Calu3 (cell line): Measurements from ENCODE around the gene C14orf119. TPM values are rescaled to one million over a fixed set of nuclear protein-coding genes. Genes with fewer than 3 reads are reported as not detected.
"Not testable (repeated sequence)": the region's sequence is repeated elsewhere in the genome, so short reads cannot be mapped to it uniquely, and the experiment has no call there.

Source experiments
- BruUV-seq: library from RNA; stranded (reverse); fragments of 400-500 nt; replicated peaks from 2 replicates; lab custom pipeline; 2021; lab: Mats Ljungman, UMichigan
- CTCF ChIA-PET: fragments of 300-600 bp; sonication (Branson Sonifier 250); formaldehyde crosslinking; loops from one replicate; lab custom pipeline; 2022; ENCODE audit warnings: antibody characterized with exemption; lab: Charles Lee
- DNase-seq: peaks from one replicate; pipeline ENCODE4 v3.0.0; 2022
- H3K27ac Mint-ChIP-seq: one replicate; pipeline ENCODE4 v1.8.0; 2022; ENCODE audit warnings: mixed read lengths; ENCODE audit not compliant: unreplicated experiment
- H3K27me3 Mint-ChIP-seq: one replicate; pipeline ENCODE4 v1.8.0; 2022; ENCODE audit warnings: mixed read lengths; ENCODE audit not compliant: unreplicated experiment
- H3K36me3 Mint-ChIP-seq: one replicate; pipeline ENCODE4 v1.8.0; 2022; ENCODE audit warnings: mild to moderate bottlenecking, moderate library complexity, mixed read lengths; ENCODE audit not compliant: insufficient read depth, unreplicated experiment
- H3K4me1 Mint-ChIP-seq: one replicate; pipeline ENCODE4 v1.8.0; 2022; ENCODE audit warnings: mild to moderate bottlenecking, low read depth, mixed read lengths; ENCODE audit not compliant: unreplicated experiment
- H3K4me3 Mint-ChIP-seq: one replicate; pipeline ENCODE4 v1.8.0; 2022; ENCODE audit warnings: mild to moderate bottlenecking, low read depth, moderate library complexity, mixed read lengths; ENCODE audit not compliant: unreplicated experiment
- H3K9me3 Mint-ChIP-seq: one replicate; pipeline ENCODE4 v1.8.0; 2022; ENCODE audit warnings: low read depth, mixed read lengths; ENCODE audit not compliant: unreplicated experiment
- intact Hi-C: fragments of 100-400 bp; cut with micrococcal nuclease; formaldehyde crosslinking; loops from one replicate; pipeline ENCODE4 v1.10.0; 2022; ENCODE audit not compliant: unreplicated experiment
- total RNA-seq: library from RNA; stranded (reverse); gene quantifications from 2 replicates; pipeline ENCODE4 v1.2.3, GENCODE V29; 2022
- TF ChIP-seq, protein P1 (sequence below): fragments of 200-600 bp; IDR thresholded peaks from one replicate; pipeline ENCODE4 v1.8.0; 2022; ENCODE audit warnings: antibody characterized with exemption; ENCODE audit not compliant: unreplicated experiment

The C14orf119 gene
- total RNA-seq, 1 experiment from 2014 or later, result 47.3 TPM

DNA sequence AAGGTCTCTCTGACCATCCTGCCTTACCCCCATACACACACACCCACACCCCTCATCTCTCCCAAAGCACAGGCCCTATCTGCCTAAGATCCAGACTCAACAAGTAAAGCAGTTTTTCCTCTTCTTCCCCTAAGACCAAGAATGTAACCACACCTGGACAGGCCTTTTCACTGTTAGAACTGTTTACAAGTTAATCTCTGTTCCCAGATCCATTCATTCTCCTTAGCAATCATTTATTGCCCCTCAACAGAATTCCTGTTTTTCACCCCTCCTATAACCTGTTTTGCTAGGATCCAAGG lies 11.4 kb downstream of the C14orf119 start:
- TF ChIP-seq, protein P1, sequence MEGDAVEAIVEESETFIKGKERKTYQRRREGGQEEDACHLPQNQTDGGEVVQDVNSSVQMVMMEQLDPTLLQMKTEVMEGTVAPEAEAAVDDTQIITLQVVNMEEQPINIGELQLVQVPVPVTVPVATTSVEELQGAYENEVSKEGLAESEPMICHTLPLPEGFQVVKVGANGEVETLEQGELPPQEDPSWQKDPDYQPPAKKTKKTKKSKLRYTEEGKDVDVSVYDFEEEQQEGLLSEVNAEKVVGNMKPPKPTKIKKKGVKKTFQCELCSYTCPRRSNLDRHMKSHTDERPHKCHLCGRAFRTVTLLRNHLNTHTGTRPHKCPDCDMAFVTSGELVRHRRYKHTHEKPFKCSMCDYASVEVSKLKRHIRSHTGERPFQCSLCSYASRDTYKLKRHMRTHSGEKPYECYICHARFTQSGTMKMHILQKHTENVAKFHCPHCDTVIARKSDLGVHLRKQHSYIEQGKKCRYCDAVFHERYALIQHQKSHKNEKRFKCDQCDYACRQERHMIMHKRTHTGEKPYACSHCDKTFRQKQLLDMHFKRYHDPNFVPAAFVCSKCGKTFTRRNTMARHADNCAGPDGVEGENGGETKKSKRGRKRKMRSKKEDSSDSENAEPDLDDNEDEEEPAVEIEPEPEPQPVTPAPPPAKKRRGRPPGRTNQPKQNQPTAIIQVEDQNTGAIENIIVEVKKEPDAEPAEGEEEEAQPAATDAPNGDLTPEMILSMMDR, result no peak
- Mint-ChIP-seq H3K4me1 (no peaks in the 10 kb centered on the region), H3K27ac (no peak overlapping the region), H3K27me3 (peaks cover 35% of the 10 kb centered on the region), H3K9me3 (no peaks in the 10 kb centered on the region), H3K4me3 (no peak overlapping the region), H3K36me3 (no peaks in the 10 kb centered on the region)
- CTCF ChIA-PET, result no interaction called here
- intact Hi-C loops, result no loop called here
- no TSS peak for BruUV-seq
- DNase-seq, result no peak

DNA sequence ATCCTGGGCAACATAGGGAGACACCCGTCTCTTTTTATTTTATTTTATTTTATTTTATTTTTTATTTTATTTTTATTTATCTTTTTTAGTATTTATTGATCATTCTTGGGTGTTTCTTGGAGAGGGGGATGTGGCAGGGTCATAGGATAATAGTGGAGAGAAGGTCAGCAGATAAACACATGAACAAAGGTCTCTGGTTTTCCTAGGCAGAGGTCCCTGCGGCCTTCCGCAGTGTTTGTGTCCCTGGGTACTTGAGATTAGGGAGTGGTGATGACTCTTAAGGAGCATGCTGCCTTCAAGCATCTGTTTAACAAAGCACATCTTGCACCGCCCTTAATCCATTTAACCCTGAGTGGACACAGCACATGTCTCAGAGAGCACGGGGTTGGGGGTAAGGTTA lies 12.3 kb downstream of the C14orf119 start:
- H3K4me1 Mint-ChIP-seq, H3K36me3 Mint-ChIP-seq, H3K4me3 Mint-ChIP-seq, H3K27ac Mint-ChIP-seq, DNase-seq, H3K9me3 Mint-ChIP-seq, intact Hi-C loops, BruUV-seq, CTCF ChIA-PET: not testable (repeated sequence)
- H3K27me3 Mint-ChIP-seq, result peaks cover 30% of the 10 kb centered on the region

DNA sequence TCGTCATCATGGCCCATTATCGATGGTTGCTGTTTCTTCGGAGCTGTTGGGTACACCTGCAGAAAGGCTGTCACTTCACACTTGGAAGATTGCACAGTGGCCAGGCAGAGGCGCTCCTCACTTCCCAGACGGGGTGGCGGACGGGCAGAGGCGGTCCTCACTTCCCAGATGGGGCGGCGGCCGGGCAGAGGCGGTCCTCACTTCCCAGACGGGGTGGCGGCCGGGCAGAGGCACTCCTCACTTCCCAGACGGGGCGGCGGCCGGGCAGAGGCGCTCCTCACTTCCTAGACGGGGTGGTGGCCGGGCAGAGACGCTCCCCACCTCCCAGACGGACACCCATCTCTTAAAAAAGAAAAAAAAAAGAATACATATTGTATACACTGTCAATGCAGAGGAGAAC lies 12.9 kb downstream of the C14orf119 start:
- H3K27me3 Mint-ChIP-seq, result peaks cover 24% of the 10 kb centered on the region
- CTCF ChIA-PET, result interaction anchor here (1.4 to 2.6 kb wide), 2 partner anchors 13 to 39 kb away, joined by 7 to 11 read pairs; partner anchors contain the start of genes ACIN1 and C14orf119
- intact Hi-C loops, H3K9me3 Mint-ChIP-seq, H3K36me3 Mint-ChIP-seq, BruUV-seq, DNase-seq, H3K4me1 Mint-ChIP-seq, H3K27ac Mint-ChIP-seq, H3K4me3 Mint-ChIP-seq: not testable (repeated sequence)

DNA sequence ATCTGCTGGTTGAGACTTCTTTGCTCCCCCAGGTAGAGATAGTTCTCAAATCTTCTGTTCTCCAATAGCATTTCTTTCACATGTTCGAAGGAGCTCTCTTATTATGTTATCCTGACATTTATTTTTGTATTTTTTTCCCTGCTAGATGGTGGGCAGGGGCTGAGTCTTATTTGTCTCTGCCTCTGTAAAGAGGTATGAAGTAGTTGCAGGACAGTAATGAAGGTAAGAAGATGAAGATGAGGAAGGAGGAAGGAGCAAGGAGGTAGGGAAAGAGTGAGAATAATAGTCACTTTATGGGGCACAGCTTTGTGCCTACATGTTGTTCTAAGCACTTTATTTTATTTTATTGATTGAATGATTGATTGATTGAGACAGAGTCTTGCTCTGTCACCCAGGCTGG lies 14.5 kb downstream of the C14orf119 start:
- DNase-seq, result no peak
- BruUV-seq, result no TSS peak
- Mint-ChIP-seq H3K9me3 (no peaks in the 10 kb centered on the region), H3K36me3 (no peaks in the 10 kb centered on the region), H3K4me1 (peaks cover 5% of the 10 kb centered on the region), H3K27me3 (peaks cover 9% of the 10 kb centered on the region), H3K4me3 (no peak overlapping the region), H3K27ac (no peak overlapping the region)
- TF ChIP-seq, protein P1, result no peak
- CTCF ChIA-PET, result interaction anchor here (0.6 to 2.6 kb wide), 3 partner anchors 15 to 69 kb away, joined by 4 to 11 read pairs (median 5); partner anchors contain the start of genes ACIN1 and C14orf119
- intact Hi-C loops, result no loop called here

DNA sequence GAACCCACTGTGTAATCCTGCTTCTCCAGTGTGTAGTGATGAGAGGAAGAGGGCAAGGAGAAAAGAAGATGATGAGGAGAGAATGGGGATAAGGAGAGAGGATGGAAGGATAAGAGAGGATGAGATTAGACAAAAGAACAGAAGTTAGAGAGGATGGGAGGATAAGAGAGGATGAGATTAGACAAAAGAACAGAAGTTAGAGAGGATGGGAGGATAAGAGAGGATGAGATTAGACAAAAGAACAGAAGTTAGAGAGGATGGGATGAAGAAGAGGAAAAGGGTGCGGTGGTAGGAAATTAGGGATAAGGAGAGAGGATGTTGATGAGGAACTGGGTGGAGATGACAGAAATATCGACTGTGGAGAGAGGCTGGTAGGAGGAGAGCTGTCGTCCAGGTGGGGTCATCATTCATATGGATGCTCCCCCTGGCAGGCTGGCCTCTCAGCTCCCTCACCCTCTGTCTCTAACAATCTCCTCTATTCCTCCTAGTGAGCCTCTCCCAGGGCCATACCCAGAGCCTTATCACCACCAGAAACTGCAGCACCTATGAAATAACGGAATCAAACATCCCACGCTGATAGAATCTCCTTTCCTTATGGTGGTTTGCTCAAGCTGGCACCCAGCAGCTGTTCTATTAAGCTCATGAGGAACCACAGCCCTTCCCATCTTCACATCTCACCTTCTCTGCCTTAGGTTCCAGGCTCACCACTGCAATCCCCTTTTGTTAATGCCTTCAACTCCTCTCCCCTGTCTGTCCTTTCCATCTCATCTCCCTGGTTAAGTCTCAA lies 15.5 kb downstream of the C14orf119 start:
- TF ChIP-seq, protein P1, result no peak
- no peaks in the 10 kb centered on the region for H3K27me3 Mint-ChIP-seq
- H3K4me1 Mint-ChIP-seq, result peaks cover 12% of the 10 kb centered on the region
- no peaks in the 10 kb centered on the region for H3K9me3 Mint-ChIP-seq
- no TSS peak for BruUV-seq
- intact Hi-C loops, result no loop called here
- no peak overlapping the region for H3K27ac Mint-ChIP-seq
- H3K4me3 Mint-ChIP-seq, result no peak overlapping the region
- CTCF ChIA-PET, result interaction anchor here (0.6 to 2.6 kb wide), 2 partner anchors 42 to 68 kb away, joined by 5 to 11 read pairs; no protein-coding TSS in a partner anchor
- H3K36me3 Mint-ChIP-seq, result no peaks in the 10 kb centered on the region
- no peak for DNase-seq
